DMS79 (cell line): ENCODE results near the gene SLC6A3.

ENCODE experiments used
- DNase-seq: peaks from one replicate; lab custom pipeline; 2025; lab: John Stamatoyannopoulos, UW

The SLC6A3 gene

DNA sequence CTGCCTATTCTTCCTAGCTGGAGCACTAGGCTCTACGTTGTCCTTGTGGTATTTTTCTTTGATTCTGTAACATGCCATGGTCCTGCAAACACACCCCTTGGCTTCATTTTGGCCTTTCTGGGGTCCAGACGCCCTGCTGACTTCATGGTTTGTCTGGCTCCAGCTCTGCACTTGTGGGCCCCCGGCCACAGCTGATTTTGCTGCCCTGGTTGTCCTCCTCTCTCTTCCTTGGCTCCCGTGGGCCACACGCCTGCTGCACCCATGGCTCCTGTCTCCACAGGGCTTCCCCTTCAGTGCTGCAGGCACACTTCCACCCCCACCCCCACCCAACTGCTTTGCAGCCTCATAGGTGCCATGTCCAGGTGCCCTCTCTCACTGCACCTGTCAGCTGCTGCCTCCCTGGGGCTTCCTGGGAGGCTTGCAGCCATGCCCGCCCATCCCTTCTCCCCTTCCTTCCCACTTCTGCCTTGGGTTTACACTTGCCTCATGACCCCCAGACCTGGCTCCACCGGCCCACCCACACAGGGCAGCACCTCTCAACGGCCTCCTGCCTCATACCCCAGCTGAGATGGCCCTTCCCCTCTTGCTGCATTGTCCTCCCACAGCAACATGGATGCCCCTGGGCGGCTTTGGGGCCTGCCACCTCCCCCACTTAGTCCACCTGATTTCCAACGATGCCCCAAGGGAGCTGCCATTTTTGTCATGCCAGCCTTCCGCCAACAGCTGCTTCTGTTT is 25.6 kb downstream of the SLC6A3 start:
- no peak for DNase-seq

DNA sequence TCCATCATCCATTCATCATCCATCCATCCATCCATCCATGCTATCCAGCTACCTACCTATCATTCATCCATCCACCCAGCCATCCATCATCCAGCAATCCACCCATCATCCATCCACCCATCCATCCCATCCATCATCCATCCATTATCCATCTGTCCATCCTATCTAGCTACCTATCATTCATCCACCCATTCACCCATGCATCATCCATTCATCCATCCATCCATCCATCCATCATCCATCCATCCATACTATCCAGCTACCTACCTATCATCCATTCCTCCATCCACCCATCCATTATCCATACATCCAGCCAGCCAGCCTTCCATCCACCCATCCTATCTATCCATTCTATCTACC is 26.3 kb downstream of the SLC6A3 start:
- no peak for DNase-seq

DNA sequence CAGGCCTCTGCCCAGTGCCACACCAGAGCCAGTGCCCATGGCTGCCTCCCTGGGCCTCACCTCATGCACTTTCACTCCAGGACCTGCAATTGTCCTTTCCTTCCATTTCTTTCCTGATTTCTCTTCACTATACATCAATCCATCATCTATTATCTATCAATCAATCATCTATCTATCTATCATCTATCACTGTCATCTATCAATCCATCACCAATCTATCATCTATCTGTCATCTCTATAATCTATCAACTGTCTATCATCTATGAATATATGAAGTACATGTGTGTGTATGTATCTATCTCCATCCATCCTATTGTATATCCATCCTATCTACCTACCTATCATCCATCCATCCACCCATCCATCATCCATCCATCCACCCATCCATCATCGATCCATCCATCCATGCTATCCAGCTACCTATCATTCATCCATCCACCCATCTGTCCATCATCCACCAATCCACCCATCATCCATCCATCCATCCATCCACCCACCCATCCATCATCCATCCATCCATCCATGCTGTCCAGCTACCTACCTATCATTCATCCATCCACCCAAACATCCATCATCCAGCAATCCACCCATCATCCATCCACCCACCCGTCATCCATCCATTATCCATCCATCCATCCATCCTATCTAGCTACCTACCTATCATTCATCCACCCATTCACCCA is 26.9 kb downstream of the SLC6A3 start:
- DNase-seq: no peak

DNA sequence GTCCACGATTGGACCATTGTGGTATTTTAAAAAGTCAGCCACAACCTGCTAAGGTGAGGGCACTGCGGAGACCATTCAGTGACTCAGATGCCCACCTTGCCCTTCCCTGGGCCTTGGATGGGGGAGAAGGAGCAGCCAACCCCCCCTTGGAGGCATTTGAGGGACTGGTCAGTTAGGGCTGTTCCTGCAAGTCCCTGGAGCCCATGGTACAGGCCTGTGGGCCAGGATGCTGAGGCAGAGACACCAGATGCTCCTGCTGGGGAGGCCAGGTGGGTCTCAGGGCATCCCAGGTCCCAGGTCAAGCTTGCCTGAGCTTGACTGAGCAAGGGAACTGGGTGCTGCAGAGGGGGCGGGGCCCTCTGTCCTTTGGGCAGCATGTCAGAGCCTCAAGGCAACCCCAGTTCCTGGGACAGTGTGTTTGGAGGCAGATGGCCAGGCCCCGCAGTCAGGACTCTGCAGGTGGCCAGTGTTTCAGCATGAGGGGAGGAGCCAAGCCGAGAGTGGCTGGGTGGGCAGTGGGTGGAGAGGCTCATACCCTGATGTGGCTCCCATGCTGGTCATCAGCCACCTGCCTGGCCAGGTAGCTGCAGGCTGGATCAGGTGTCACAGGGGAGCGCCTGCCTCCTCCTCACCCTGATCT is 27.5 kb downstream of the SLC6A3 start:
- DNase-seq: no peak

DNA sequence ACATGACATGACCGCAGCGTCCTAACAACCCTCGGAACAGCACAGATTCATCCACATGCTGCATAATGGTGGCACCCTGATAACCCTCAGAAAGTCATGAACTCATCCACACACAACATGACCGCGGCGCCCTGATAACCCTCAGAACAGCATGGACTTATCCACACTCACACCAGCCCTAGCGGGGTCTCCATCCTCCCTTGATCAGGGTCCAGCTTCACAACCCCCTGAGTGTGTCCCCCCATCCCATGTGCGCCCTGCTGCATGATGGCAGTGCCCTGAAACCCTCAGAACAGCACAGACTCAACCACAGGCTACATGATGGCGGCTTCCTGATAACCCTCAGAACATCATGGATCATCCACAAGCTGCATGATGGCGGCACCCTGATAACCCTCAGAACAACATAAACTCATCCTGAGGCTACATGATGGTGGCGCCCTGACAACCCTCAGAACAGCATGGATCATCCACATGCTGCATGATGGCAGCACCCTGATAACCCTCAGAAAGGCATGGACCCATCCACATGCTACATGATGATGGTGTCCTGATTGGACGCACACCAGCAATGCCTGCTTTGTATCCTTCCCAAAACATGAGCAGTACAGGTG is 28.3 kb downstream of the SLC6A3 start:
- DNase-seq: no peak

DNA sequence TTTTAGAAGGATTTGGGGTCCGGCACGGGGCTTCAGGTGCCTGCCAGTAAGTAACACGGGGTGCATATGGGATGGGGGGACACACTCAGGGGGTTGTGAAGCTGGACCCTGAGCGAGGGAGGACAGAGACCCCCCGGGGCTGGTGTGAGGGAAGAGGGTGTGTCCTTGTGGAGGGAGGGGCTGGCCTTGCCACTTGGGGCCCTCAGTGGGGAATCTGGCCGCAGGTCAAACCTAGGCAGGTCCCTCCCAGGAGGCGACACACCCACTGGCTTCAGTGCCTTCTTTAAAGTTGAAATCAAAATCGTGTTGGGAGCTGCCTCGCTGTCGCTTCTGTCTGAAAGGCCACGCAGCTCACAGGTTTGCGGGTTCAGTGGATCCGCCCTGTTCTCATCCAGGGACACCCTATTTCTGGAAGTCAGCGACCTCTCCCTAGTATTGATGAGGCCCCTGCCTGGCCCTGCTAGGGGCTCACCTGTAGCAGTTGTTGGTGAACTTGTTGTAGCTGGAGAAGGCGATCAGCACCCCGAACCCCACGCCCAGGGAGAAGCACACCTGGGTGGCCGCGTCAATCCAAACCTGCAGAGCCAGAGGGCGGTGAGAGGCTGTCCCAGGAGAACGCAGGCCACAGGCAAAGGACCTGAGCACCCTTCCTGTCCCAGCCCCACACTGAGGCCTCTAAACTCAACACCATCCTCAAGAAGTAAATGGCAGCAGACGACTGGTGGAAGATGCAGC is 29.4 kb downstream of the SLC6A3 start:
- DNase-seq: no peak

DNA sequence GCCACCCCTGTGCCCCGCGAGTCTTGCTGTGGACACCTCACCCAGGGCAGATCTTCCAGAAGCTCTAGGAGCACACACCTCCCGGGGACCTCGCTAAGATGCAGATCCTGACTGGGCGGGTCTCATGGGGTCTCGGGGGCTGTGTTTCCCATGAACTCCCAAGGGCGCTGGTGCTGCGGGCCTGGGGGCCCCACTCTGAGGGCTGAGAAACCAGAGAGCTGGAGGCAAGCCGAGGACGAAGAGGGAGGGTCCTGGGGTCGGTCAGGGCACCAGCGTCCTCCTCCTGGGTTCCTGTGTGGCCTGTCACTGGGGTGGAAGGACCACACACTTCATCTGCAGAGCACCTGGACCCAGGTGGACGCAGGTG is 30.2 kb downstream of the SLC6A3 start:
- no peak for DNase-seq

DNA sequence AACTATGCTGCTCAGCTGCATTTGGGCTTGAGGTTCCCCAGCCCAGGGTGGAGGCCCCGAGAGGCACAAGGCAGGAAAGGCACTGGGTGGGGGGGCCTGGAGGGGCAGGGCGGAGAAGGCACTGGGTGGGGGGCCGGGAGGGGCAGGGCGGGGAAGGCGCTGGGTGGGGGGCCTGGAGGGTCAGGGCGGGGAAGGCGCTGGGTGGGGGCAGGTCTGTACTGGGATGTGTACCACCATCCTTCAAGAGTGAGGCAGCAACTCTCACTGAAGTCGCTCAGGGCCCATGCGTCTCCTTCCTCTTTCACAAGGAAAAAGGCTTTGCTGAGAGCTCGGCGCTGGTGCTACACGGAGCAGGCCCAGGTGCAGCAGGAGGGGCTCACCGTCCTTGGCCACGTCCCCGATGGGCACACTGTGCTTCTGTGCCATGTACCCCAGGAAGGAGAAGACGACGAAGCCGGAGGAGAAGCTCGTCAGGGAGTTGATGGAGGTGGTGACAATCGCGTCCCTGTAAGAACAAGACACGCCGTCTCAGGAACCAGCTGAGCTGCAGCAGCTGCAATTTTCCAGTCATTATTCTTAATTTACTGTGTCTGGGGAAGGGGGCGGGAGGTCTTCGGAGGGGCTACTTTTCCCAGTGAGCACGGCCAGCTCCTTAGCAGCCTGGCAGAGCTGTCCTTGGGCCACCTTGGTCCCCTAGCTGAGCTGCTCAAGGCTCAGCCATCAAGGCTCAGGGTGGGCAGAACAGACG is 30.8 kb downstream of the SLC6A3 start:
- DNase-seq: no peak

DNA sequence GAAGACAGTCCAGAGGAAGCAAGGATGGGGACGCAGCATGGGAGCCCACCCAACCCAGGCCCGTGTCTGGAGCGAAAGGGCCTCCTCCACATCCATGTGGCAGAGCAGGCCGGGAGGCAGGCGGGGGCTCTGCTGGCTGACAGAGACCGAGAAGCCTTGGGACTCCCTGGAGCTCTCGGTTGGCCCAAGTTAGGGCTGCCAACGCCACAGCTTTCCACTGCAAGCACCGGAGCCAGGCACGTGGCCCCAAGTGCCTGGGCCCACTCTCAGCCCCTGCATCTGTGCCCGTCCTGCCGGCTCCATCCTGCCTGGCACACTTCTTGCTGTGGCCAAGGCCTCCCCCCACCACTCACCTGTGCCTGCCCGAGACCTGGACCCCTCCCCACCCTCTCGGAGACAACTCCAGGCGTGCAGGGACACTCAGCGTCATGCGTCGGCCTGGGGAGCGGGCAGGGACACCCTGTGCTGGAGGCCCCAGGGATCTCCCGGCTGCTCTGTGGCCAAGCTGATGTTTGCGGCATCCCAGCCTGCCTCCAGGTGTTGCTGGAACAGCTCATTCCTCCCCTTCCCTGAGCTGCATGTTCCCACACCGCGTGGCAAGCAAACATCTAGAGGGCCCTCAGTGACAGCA is 31.5 kb downstream of the SLC6A3 start:
- no peak for DNase-seq

DNA sequence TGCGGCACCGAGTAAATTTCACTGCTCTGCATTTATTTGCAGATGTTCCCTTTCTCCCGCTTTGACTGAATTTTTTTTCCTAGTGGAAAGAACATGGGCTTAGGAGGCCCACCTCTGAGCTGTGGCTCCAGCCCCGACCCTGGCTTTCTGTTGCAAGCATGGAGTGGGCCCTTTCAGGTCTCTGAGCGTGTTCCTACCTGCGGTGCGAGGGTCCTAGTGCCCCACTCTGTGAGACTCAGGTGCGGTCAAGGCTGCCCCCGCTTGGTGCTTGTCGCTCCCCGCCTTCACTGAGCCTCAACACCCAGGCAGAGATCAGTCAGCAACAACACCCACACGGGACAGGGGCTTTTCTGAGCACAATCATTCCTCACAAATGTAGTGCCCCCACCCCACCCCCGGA is 32.0 kb downstream of the SLC6A3 start:
- DNase-seq: no peak

DNA sequence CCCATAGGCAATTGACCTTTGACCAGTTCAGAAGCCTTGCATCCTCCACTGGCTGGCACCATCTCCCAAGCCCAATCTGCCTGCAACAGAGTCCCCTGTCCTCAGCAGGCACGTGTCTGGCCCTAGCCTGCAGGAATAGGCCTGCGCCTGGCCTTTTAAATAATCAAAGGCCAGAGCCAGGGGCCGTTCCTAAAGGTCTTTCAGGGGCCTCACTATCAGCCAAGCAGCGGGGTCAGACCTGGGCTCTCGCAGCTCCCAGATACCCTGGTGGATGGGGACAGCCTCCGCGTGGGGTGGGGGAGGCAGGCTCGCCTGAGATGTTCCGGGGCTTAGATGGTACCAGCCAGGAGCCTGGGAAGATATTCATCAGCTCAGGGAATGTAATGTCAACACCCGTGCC is 32.6 kb downstream of the SLC6A3 start:
- no peak for DNase-seq

DNA sequence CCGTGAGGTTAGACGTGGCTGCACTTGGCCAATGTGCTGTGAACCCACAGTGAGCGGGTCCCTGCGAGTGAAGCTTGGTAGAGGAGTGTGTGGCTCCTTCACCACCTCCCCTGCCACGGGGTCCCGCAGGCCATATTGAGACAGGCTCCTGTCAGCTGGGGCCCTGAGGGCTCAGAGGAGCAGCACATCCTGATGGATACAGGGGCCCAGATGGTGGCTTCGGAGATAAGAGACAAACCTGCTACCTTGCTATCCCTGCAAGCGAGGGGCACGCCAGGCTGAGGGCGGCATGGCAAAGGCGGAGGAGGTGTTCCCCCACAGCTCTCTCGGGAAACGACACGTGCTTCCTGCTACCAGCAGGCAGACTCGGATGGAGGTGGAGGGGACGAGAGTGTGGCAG is 33.1 kb downstream of the SLC6A3 start:
- DNase-seq: no peak

DNA sequence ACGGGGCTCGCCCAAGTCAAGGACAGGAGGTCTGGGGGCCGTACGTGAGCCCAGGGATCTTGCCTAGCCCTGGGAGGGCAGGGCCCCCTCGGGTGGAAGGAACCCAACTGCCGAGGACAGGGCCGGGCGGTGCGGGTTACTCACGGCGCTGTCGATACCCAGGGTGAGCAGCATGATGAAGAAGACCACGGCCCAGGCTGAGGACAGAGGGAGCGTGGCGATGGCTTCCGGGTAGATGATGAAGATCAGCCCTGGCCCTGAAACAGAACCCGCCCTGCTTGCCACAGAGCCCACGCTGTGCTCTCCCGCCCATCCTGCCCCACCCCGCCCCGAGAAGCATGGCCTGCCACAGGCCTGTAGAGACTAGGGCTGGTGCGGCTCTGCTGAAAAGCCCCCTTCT is 34.1 kb downstream of the SLC6A3 start:
- DNase-seq: no peak

DNA sequence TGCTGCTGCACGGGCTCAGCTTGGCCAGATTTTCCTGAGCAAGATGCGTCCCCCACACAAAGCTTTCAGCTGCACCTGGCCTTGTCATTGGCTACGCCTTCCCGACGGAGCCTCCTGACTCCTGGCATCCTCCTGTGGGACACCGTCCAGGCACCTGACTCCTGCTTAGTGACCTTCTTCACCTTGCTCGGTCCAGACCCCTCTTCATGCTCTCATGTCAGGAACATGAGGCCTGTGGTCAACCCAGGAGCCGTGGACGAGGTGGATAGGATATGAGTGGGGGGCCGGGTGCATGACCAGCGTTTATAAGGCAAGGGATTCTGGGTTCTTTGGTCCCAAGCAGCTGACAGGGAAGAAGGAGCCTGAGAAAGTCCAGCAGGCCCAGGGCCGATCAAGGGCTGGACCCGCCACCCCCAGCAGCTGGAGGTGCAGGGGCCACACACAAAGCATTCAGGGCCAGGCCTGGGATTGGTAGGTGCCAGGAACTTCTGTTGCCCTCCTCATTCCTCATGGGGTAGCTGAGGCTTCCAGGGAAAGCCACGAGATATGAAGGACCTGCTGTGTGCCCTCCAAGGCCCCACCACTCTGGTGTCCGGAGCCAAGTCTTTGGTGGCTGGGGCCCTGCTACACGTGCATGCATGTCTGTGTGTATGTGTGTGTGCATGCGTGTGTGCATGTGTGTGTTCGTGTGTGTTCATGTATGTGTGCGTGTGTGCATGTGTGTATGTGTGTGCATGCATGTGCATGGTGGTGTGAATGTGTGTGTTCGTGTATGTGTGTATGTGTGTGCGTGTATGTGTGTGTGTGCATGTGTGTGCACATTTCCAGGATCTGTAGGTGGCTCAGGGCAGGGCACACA is 34.9 kb downstream of the SLC6A3 start:
- no peak for DNase-seq

DNA sequence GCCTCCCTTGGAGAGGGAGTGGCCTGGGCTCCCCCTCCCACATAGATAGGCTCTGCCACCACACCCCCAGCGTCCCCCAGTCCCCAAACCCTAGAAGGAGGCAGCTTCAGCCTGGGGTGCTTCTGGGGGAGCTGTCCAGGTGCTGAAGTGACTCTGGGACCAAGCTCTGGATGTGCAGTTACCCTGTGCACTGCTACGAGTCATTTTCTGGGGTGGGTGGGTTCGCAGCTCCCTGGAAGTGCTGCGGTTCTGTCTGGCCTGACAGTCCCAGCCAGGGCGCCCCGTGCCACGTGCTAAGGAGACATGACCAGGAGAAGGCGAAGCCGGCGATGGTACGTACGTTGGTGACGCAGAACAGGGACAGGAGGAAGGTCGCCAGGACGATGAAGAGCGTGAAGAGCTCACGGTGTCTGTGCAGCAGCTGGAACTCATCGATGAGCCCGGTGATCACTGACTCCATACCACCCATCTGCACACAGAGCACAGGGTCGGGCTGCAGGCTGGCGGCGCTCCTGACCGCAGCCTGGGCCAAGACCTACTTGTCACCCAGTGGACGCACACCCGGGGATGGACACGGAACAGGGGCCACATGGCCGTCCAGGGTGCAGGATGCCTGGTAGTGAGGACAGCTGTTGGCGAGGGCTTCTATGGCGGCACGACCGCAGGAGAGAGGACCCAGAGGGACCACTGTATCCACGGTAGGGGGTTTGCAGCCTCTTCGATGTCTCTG is 35.7 kb downstream of the SLC6A3 start:
- no peak for DNase-seq

DNA sequence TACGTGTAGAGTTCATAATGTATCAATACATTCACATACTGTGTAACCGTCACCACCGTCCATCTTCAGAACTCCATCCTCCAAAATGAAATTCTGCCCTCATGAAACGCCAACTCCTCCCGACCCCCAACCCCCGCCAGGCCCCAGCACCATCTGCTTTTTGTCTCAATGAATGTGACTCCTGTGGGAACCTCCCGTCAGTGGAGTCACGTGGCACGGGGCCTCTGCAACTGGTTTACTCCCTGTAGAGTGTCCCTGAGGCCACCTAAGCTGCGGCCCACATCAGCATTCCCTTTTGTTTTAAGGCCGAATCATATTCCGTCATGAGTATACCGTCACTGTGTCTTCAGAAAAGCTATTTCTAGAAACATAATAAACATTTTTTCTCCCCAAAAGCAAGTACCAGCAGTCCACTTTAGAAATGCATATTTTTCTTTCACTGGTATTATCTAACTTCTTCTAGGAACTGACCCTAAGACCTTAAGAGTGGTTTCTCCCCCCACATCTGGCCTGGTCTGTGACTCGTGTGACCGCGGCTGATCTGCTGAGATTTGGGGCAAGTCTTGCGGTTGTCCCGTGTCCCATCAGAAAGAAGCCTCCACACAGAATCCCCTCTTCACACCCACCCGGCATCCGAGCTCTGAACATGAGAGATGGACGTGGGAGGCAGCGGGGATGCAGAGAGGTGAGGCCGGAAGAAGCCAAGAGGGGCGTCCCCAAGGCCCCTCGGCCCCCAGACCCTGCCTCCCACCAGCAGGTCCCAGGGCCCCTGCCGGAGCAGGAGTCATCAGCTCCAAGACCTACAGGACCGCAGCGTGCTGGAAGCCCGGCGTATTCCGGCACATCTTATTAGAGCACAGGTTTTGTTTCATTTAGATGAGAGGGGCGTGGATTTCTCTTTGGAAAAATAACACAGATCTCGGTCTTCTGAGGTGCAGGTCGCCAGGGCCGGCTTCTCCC is 38.3 kb downstream of the SLC6A3 start:
- no peak for DNase-seq

DNA sequence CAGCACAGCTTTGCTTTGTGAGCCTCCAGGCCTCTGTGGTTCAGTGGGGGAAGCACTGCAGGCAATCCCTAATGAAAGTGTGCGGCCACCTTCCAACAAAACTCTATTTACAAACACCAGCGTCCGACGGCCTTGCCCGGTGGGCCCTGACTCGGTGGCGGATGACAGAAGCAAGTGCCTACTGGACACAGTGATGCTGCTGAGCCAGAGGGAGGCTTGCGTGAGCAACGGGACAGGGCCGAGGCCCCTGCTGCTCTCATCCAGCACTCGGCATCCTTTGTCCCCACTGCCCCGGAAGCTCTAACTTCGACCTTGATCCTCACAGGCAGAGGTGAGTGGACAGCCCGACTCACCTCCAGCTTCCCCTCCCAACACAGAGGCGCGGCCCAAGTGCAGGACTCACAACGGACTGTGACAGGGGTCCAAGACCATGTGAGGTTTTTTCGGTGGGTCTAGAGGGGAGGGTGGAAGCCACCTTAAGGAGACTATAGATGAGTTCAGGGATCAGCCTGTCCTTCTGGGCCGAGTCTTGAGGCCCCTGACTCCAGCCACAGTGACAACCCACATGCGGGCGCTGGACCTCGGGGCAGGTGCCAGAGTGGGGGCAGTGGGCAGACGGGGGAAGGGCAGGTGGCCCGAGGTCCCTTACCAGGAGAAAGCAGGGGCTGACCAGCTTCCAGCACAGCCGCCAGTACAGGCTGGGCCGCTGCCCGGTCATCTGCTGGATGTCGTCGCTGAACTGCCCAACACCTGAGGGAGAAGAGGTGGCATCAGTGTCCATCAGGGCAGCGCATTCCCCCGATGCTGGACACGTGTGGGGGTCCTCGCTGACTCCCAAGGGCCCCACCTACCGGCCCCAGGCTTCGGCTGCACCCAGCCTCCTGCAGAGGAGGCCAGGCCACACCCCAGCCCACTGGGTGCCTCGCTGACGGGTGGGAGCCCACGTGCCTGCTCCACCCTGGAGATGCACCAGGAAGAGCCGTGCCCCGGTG is 39.4 kb downstream of the SLC6A3 start:
- DNase-seq: no peak
